Activated CD4-positive, alpha-beta T cell treated with anti-CD3 and anti-CD28 coated beads, Interleukin-2, amount 50 U/mL, for 16 hours (primary cell): ENCODE measurements around the gene TLNRD1.
A peak's percentile ranks its signal among the peaks of the same experiment; 100 is the strongest.

Experiments used
- DNase-seq: peaks from one replicate; pipeline ENCODE4 v3.0.0-alpha.2; 2020

The TLNRD1 gene

GRCh38 chr15:80978685-80979329 is 21.9 kb upstream of the TLNRD1 start:
- DNase-seq: no peak

DNA sequence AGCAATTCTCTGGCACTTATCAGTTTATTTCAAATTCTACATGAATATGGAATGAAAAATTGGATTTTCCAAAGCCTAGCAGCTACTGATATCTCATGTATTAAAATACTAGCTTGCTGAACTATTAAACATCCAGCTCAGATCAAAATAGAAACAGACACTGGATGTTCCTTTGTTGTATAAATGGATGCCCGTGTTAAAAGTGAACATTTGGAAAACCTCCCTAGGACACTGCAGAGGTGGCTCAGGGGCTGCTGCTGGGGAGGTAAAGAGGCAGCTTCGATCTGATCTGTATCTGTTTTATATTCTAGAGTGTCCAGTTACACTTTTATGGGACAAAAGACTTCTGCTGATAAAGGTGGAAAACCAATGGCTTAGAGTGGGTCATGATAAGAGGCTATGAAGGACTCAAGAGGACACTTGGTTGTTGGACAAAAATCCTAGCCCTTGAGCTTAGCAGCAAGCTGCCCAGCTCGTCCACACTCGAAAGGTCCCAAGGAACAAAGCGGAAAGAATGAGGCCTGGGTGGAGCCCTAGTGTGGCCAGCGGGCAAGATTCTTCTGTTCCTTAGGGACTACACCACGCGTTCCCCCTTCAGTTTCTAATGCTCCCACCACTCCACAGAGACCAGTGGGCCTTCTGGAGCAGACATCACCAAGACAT is 21.1 kb upstream of the TLNRD1 start:
- no peak for DNase-seq

DNA sequence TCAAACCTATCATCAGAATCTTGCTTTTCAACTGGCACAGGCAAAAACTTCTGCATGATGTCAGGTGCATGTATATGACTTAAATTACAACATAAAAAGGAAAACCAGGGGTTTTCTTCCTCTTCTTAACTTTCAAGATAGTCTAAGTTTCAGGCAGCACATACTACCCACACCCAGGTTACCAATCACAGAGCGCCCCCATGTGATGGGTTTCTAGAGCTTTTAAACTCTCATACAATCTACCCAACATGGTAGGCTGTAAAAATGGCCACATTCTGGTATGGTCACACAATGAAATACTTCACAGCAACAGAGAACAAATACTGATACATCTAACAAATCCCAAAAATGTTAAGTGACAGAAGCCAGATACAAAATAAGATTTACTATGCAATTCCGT is 18.5 kb upstream of the TLNRD1 start:
- DNase-seq: no peak

GRCh38 chr15:80982839-80983238 is 17.9 kb upstream of the TLNRD1 start:
- DNase-seq: no peak

DNA sequence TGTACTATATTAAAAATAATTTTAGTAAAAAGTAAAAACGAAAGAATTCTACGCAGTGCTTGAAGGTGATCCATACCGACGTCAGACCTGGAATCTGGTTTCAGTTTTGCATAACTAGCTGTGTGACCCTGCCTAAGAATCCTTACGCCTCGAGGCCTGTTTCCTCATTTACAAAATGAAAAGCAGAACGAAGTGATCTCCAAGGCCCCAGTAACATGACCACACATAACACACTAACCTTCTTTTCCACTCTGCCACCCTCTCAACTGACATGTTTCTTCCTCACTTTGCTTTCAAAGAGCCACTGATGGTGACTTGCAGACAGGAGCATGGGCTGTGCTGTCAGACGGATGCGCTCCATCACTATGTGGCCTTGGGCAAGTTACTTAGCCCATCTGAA is 15.9 kb upstream of the TLNRD1 start:
- DNase-seq: no peak

DNA sequence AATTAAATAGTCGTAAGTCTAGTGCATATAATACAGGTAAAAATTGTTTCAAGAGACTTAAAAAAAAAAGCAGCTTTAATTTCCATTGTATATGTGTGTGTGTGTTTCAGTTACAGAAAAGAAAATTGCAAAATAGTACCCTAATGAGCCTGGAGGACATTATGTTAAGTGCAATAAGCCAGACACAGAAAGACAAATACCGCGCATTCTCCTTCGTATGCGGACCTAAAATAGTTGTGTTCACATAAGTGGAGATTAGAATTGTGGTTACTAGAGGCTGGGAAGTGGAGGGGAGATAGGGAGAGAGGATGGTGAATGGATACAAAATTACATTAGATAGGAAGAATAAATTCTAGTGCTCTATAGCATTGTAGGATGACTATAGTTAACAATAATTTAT is 14.7 kb upstream of the TLNRD1 start:
- DNase-seq: no peak

DNA sequence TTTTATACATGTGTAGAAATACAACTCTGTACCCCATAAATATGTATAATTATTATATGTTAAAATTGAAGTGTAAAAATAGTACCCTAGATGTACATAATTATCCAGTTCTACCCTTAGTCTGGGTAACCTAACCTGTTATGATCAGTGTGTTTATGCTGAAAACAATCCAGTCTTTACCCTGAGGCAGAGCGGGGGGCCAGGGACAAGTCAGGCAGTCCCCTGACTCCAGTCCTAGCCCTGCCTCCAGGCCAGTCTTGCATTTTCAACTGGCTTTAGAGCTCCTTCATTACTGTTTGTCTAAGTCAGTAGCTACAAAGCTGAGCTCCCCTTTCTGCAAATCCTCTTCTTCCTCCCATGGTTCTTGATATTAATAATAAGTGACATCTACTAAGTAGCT is 14.2 kb upstream of the TLNRD1 start:
- DNase-seq: no peak

DNA sequence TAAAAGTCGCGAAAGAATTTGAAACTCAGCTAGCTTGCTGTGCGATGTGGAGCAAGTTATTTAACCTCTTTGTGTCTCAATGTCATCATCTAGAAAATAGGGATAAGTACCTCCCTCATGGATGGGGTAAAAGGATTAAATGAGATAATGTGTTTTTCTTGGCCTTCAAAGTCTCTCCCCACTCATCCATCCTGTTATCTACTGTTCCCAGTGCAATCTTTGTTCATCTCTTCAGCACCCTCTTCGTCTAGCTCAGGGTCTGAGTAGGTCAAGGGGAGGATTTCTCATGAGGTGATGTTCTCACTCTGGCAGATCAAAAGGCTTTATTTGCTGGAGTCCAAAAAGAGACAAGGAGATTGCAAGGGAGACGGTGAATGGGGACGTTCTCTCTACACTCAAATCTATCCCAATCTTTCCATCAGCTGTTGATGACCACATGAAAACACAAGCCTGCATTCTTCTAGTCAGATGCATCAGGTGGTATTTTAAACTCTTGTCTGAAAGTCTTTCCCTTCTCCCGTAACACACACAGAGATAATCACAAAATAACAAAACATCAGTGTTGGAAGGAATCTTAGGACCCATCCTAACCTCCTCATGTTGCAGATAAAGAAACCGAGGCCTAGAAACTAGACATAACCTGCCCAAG is 12.5 kb upstream of the TLNRD1 start:
- no peak for DNase-seq

DNA sequence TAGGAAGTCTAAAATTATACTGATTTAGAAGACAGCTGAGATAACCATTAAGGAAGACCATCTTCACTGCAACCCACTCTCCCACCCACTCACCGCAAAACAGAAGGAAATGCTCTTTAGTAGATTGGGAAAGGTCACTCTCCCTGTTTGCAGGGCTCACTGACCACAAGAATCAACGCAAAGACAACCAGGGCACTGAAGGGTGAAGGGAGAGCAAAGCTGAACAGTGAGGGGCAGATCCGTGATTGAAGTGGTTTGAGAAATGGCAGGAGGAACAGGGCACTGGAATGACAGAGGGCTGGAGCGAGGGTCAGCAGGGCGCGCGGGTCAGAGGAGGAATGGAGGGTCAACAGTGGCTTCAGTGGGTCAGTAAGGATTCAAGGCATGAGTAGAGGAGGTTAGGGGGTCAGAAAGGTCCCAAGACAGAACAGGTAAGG is 11.6 kb upstream of the TLNRD1 start:
- DNase-seq: no peak

DNA sequence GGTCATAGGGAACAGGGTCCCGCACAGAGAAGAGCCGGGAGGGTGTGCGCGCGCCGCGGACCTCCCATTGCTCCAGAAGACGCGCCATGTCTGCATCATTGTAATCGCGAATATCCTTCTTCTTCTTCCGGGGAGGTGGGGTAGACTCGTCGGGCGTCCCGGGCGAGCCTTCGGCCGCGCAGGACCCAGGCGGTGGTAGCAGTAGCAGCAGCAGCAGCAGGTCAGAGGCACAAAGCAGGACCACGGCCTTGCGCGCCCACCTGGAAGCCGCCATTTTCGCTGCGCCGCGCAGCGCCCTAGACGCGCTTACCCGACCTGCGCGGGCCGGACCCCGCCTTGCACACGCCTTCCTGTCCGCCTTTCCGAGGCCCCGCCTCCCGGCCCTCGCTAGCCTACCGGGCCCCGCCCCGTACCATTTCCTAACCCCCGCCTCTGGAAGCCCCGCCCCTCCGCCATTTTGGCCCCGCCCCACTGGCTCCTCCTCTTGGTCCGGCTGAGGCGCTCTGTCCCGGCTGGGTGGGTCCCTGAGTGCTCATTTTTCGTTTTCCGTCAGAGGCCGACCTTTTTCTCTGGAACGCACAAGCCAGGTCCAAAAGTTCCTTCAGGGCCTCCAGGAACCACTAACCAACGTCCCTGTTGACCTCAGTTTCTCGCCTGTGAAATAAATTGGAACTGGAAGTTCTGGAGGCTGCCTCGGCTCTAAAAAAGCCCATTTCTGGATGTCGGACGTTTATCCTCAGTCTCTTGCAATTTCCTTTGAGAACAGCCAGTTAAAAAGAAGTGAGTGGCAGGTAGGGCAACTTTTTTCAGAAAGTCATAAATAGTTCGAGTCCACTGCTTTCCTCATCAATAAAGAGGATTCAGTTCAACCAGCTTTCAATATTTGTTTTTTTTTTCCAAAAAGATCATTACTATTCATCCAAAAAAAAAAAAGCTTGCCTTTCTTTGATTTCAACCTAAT is 10.9 kb upstream of the TLNRD1 start, which contains the start of gene MESD:
Gene MESD (minus strand): TSS at position 302 of the 961 bp plus-strand sequence. CDS start 28 bp downstream, at position 274.
- DNase-seq: peak; percentile 98

DNA sequence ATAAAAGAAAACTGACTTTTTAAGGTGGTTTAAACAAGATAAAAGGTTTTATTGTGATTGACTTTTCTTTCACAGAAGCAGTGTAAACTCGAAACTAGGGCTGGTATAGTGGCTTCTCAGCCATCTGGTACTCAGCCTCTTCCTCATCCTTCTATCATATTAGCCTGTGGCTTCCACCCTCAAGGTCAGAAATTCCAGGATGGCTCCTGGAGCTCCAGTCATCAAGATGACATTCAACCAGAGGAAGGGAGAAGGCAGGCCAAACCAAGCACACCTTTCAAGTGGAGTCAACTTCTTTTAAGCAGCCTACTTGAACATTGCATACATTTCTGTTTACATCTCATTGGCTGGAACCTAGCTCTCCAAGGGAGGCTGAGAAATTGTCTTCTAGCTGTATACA is 9.8 kb upstream of the TLNRD1 start:
- no peak for DNase-seq

DNA sequence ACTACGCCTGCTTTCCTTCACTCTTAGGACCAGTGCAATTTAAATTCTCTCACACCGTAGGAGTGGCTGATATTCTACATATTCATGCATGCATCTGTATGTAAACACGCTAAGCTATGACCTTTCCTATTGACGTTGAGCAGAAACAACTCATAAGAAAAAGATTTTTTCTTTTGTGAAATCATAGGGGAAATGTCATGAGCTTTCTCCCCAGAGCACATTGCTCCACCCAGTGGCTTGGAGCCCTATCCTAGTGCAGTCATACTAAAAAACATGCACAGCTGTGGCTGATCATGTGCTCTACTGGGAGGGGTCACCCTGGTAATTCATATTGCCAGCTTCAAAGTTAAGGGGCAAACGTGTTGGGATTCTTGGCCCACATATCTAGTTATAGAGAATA is 9.3 kb upstream of the TLNRD1 start:
- DNase-seq: peak; percentile 47

- no peak for DNase-seq
Measured at GRCh38 chr15:80992006-80992405, 8.7 kb upstream of the TLNRD1 start.

GRCh38 chr15:80992441-80992840 is 8.3 kb upstream of the TLNRD1 start:
- DNase-seq: no peak

DNA sequence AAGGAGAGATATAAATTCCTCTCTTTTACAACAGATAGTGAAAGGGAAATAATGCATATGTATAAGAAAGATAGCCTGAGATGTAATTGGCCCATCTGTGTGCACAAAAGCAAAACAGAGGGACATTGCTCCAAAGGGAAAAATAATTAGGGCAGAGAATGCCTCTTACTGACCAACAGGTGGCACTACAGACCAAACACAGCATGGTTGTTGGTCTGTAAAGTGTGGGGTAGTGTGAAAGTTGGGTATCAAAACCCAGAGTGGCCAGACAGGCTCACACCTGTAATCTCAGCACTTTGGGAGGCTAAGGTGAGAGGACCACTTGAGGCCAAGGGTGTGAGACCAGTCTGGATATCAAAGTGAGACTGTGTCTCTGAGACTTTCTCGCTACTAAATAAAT is 4.5 kb upstream of the TLNRD1 start:
- peak; percentile 46 for DNase-seq

GRCh38 chr15:80997692-80998091 is 3.0 kb upstream of the TLNRD1 start:
- DNase-seq: no peak

DNA sequence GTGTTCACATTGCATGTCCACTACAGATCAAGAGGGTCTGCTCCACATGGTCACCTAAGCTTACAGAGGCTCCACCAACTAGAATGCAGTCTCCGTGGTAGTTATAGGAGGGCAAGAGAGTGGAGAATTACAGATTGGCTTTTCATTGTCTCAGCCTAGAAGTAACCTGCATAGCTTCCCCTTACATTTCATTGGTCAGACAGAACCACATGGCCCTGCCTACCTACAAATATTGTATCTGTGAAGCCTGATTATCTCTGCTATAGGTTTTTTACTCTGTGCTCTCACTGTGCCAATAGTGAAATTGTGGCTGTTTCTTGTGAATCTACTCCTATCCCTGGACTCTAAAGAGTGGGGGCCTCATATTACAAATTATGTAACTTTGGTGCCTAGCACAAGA is 2.5 kb upstream of the TLNRD1 start:
- DNase-seq: no peak

DNA sequence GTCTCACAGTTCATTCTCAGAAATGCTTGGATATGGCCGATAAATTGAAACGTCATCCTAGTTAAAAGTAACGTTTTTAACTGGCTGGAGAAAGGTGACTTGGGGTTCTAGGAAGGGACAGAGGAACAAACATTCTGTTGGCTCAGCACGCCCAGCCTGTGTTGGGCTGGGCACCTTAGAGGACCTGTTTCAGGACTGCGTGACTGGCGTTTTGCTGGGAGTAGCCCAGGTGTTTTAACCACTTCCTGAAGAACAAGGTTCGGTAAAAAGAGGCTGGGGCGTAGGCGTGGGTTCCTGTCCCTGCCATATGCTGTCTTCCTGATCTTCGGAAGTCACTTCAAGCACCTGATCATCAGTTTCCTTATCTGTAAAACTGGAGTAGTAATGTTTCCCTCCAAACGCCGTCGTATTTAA is 1.1 kb upstream of the TLNRD1 start:
- peak; percentile 81 for DNase-seq

- no peak for DNase-seq
Measured at GRCh38 chr15:81000144-81000623, 539 bp upstream of the TLNRD1 start.

- DNase-seq: peak; percentile 43
Measured at GRCh38 chr15:81001152-81002008, 657 bp downstream of the TLNRD1 start.

DNA sequence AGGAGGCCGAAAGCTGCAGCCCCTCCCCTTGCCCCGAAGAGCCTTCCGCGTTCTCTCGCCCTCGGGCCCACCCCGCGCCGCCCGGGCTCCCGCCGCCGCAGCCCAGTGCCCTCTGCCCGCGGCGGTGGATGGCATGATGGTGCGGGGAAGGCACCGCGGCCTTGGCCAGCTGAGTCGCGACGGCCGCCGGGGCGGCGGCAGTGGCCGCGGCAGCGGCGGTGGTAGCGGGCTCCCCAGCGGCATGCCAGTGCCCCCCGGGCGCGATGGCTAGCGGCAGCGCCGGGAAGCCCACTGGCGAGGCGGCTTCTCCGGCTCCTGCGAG is 1.2 kb downstream of the TLNRD1 start:
- no peak for DNase-seq
